Fibroblast of lung (primary cell): Measurements from ENCODE around the gene DIO3. TPM values are rescaled to one million over a fixed set of nuclear protein-coding genes. Genes with fewer than 3 reads are reported as not detected.

ENCODE experiments used
- DNase-seq, 2 donors: peaks; one replicate each; pipeline versions ENCODE4 v3.0.0 to v3.0.0-alpha.2; 2010; ENCODE audit warnings: low read depth in 2 of 2
- H2AFZ ChIP-seq: 2 replicates; pipeline ENCODE4 v1.5.1; 2012; ENCODE audit warnings: low read length, control low read depth, inconsistent platforms
- H3K27ac ChIP-seq: 2 replicates; pipeline ENCODE4 v1.5.1; 2011; ENCODE audit warnings: low read length, control low read depth; ENCODE audit not compliant: insufficient read depth
- H3K27me3 ChIP-seq: 2 replicates; pipeline ENCODE4 v1.5.1; 2011; ENCODE audit warnings: mild to moderate bottlenecking, low read length; ENCODE audit not compliant: control insufficient read depth, insufficient read depth
- H3K36me3 ChIP-seq: 2 replicates; pipeline ENCODE4 v1.5.1; 2011; ENCODE audit warnings: low read length; ENCODE audit not compliant: control insufficient read depth, insufficient read depth
- H3K4me1 ChIP-seq: 2 replicates; pipeline ENCODE4 v1.5.1; 2011; ENCODE audit warnings: low read length; ENCODE audit not compliant: control insufficient read depth, insufficient read depth; ENCODE audit errors: extremely low read depth
- H3K4me2 ChIP-seq: 2 replicates; pipeline ENCODE4 v1.5.1; 2011; ENCODE audit warnings: low read length, control low read depth; ENCODE audit not compliant: insufficient read depth; ENCODE audit errors: extremely low read depth
- H3K4me3 ChIP-seq, 4 experiments: fragments of 200-600 bp in 1 of 4; sonication (generic) in 1 of 4; replicated peaks in 1 of 4; 2 replicates each; pipeline ENCODE4 v1.5.1; 2011 to 2016; ENCODE audit warnings: low read length in 4 of 4, low read depth in 3 of 4, mild to moderate bottlenecking in 3 of 4, control low read depth in 2 of 4, inconsistent platforms in 1 of 4, mixed read lengths in 1 of 4; ENCODE audit not compliant: insufficient read depth in 1 of 4; ENCODE audit errors: control extremely low read depth in 1 of 4
- H3K79me2 ChIP-seq: 2 replicates; pipeline ENCODE4 v1.5.1; 2012; ENCODE audit warnings: mild to moderate bottlenecking, low read length, inconsistent platforms; ENCODE audit not compliant: control insufficient read depth, insufficient read depth
- H3K9ac ChIP-seq: 2 replicates; pipeline ENCODE4 v1.5.1; 2011; ENCODE audit warnings: mild to moderate bottlenecking, low read length, control low read depth; ENCODE audit not compliant: insufficient read depth
- H3K9me3 ChIP-seq: 2 replicates; pipeline ENCODE4 v1.5.1; 2012; ENCODE audit warnings: low read depth, low read length; ENCODE audit not compliant: control insufficient read depth, insufficient read depth
- H4K20me1 ChIP-seq: 2 replicates; pipeline ENCODE4 v1.5.1; 2011; ENCODE audit warnings: low read length; ENCODE audit not compliant: control insufficient read depth, insufficient read depth; ENCODE audit errors: extremely low read depth
- CTCF ChIP-seq, 2 donors: IDR thresholded peaks in 1 of 2; conservative IDR thresholded peaks in 1 of 2; 1 replicate in 1 of 2; 2 replicates in 1 of 2; pipeline ENCODE4 v1.5.1; 2011 to 2012; ENCODE audit warnings: low read length in 2 of 2, control low read depth in 1 of 2, inconsistent platforms in 1 of 2, low read depth in 1 of 2, mild to moderate bottlenecking in 1 of 2
- EZH2 ChIP-seq: IDR thresholded peaks from 2 replicates; pipeline ENCODE4 v1.5.1; 2012; ENCODE audit warnings: low read length, control low read depth, mild to moderate bottlenecking; ENCODE audit errors: missing control alignments
- polyA plus RNA-seq, 2 donors: library from polyadenylated mRNA; depleted of rRNA in 1 of 2; stranded (reverse) in 1 of 2; unstranded in 1 of 2; fragments of >200 nt; gene quantifications; 2 replicates each; pipeline ENCODE4 v1.2.1, GENCODE V29; 2011 to 2012; ENCODE audit warnings: missing spikeins in 1 of 2
- total RNA-seq: library from RNA; depleted of rRNA; stranded (reverse); fragments of >200 nt; gene quantifications from 2 replicates; pipeline ENCODE4 v1.2.1, GENCODE V29; 2014

DIO3 gene
- total and polyA plus RNA-seq, 2 donors (not counting 1 experiment from before 2014, with no cell fraction given) = 0.17 TPM; not detected in 1

- Histone ChIP-seq H3K4me2 (no peak overlapping the region), H3K36me3 (no peaks in the 10 kb centered on the region), H2AFZ (no peak overlapping the region)
These were observed 3.1 kb downstream of the DIO3 start for GRCh38 chr14:101564444-101564776.

GRCh38 chr14:101564819-101565698 is 3.8 kb downstream of the DIO3 start:
- peaks cover 32% of the 10 kb centered on the region for H3K27me3 ChIP-seq
- no peak for DNase-seq
- TF ChIP-seq EZH2 (no peak), CTCF (conservative IDR thresholded peaks at IDR 0.05 in 1 of 2, IDR thresholded peaks at IDR 0.05 in 1 of 2; ENCODE audit: low read depth in 1 of 2, low read length in 2 of 2) (no peak)
- H3K4me3 ChIP-seq = no peak overlapping the region
- no peaks in the 10 kb centered on the region for H3K9me3 ChIP-seq
- no peaks in the 10 kb centered on the region for H4K20me1 ChIP-seq
- no peaks in the 10 kb centered on the region for H3K79me2 ChIP-seq
- no peak overlapping the region for H3K4me2 ChIP-seq
- no peaks in the 10 kb centered on the region for H3K36me3 ChIP-seq
- H3K4me1 ChIP-seq = no peaks in the 10 kb centered on the region
- H3K27ac ChIP-seq = no peak overlapping the region
- H3K9ac ChIP-seq = no peak overlapping the region
- no peak overlapping the region for H2AFZ ChIP-seq

More at GRCh38 chr14:101564444-101564776, 3.1 kb downstream of the DIO3 start:
- H3K27ac ChIP-seq = no peak overlapping the region
- no peak for DNase-seq
- H3K9ac ChIP-seq = no peak overlapping the region
- no peaks in the 10 kb centered on the region for H3K9me3 ChIP-seq
- no peaks in the 10 kb centered on the region for H4K20me1 ChIP-seq
- no peak for TF ChIP-seq EZH2
- TF ChIP-seq CTCF (conservative IDR thresholded peaks at IDR 0.05 in 1 of 2, IDR thresholded peaks at IDR 0.05 in 1 of 2; ENCODE audit: low read depth in 1 of 2, low read length in 2 of 2) = no peak
- no peaks in the 10 kb centered on the region for H3K79me2 ChIP-seq
- peaks cover 36% of the 10 kb centered on the region for H3K27me3 ChIP-seq
- no peak overlapping the region for H3K4me3 ChIP-seq
- H3K4me1 ChIP-seq = no peaks in the 10 kb centered on the region

- H3K4me2 ChIP-seq = no peak overlapping the region
- TF ChIP-seq CTCF (conservative IDR thresholded peaks at IDR 0.05 in 1 of 2, IDR thresholded peaks at IDR 0.05 in 1 of 2; ENCODE audit: low read depth in 1 of 2, low read length in 2 of 2) (no peak), EZH2 (no peak)
- H3K36me3 ChIP-seq = no peaks in the 10 kb centered on the region
- H2AFZ ChIP-seq = no peak overlapping the region
- H3K4me1 ChIP-seq = no peaks in the 10 kb centered on the region
- H3K9ac ChIP-seq = no peak overlapping the region
- no peak for DNase-seq
- no peak overlapping the region for H3K27ac ChIP-seq
- no peak overlapping the region for H3K4me3 ChIP-seq
- H3K27me3 ChIP-seq = peaks cover 19% of the 10 kb centered on the region
- no peaks in the 10 kb centered on the region for H3K79me2 ChIP-seq
- H3K9me3 ChIP-seq = no peaks in the 10 kb centered on the region
- H4K20me1 ChIP-seq = no peaks in the 10 kb centered on the region
These were observed 6.0 kb downstream of the DIO3 start for GRCh38 chr14:101567252-101567651.
